Measurements from ENCODE around the gene PMAIP1. TPM values are rescaled to one million over a fixed set of nuclear protein-coding genes. Genes with fewer than 3 reads are reported as not detected.
"Not testable (repeated sequence)": the region's sequence is repeated elsewhere in the genome, so short reads cannot be mapped to it uniquely, and the experiment has no call there.

Gene PMAIP1
- polyA plus RNA-seq (2012; ENCODE audit: insufficient read depth, insufficient read length): 23.8 TPM

DNA sequence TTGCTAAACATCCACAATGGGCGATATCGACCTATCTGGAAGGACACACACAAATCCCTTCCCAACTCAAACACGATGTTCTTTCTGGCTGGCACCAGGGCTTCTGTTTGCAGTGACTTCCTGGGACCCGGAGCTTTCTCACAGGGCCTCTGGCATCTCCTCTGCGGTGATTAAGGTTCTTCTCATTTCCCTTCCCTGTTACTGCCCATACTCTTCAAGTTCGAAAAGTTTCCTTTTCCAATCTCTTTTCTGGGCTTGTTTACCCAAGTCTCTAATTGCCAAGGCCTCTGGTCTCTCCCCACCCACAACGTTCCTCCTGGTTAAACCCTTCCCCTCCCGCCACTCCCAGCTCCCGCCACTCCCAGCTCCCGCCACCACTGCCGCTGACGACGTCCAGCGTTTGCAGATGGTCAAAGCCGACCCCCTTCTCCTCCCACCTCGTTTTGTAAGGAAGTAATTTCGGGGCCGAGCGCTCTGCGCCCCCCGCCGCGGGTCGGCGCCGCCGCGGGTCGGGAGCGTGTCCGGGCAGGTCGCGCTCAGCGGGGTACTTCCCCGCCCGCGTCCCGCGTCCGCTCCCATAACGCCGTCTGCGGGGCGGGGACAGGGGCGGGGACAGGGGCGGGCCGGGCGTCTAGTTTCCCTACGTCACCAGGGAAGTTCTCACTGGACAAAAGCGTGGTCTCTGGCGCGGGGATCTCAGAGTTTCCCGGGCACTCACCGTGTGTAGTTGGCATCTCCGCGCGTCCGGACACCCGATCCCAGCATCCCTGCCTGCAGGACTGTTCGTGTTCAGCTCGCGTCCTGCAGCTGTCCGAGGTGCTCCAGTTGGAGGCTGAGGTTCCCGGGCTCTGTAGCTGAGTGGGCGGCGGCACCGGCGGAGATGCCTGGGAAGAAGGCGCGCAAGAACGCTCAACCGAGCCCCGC is at the start of gene PMAIP1:
TSS of gene PMAIP1 (plus strand) at position 699 of the 924 bp plus-strand sequence. CDS start at position 881, 182 bp downstream.
- peak; percentile 64 for DNase-seq (ENCODE audit: low read depth, low spot score)
- peak within 1 kb of the TSS; percentile 67 for H3K4me3 ChIP-seq (ENCODE audit: low read length)

DNA sequence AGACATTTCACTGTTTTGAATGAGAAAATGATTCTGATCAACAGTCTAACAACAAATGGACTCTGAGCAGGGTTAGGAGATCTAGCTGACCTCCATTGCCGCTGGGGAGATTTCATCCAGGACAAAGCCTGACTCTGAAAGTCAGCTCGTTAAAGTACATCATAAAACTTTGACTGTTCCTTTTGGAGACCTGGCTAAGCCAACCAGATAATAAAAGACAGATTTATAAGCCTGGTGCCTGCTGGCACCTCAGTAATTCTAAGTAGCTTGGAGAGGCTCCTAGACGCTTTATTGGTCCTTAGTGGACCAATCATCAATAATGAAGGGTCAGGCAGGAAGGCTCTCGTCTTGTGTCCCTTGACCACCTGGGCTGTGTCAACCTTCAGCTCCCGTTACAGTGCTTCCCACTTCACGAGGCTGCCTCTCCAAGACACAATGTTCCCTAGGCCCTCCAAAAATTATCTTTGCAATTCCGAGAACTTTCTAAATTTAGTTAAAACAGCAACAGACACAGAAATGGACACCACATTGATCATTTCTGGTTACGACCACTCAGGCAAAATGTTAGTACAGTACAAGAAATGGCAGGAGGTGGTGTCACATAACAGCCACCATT is 47.9 kb upstream of the PMAIP1 start:
- H3K4me3 ChIP-seq (ENCODE audit: low read length): no peak overlapping the region
- no peak for DNase-seq (ENCODE audit: low read depth, low spot score)

DNA sequence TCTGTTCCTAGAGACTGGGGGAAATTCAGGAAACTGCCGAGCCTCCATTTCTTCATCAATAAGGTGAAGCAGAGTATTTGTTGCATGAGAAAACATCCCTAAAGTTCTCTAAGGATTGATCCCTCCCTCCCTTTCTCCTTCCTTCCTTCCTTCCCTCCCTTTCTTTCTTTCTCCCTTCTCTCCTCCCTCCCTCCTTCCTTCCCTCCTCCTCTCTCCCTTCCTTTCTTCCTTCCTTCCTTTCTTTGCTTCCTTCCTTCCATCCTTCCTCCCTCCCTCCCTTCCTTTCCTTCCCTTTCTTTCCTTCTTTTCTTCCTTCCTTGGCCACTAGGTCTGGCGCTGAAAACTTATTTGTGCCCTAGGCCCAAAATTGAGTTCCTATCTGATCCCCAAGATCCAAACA is 47.2 kb upstream of the PMAIP1 start:
- DNase-seq (ENCODE audit: low read depth, low spot score): no peak
- no peak overlapping the region for H3K4me3 ChIP-seq (ENCODE audit: low read length)

DNA sequence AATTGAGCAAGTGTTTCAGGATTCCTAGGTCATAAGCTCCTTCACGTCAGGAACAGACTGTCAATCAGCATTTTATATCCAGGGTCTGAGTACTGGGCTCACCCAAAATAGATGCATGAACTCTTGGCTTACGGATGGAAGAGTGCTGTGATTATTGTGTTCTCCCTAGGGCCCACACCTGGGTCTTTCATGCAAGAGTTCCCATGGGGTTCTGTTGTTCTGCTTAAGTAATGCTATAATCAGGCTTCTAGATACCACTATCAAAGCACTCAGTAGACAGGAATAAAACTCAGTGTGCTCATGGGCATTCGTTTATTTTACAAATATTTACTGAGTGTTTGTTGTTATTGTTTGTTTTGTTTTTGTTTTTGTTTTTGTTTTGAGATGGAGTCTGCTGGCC is 46.4 kb upstream of the PMAIP1 start:
- H3K4me3 ChIP-seq (ENCODE audit: low read length): no peak overlapping the region
- DNase-seq (ENCODE audit: low read depth, low spot score): no peak

DNA sequence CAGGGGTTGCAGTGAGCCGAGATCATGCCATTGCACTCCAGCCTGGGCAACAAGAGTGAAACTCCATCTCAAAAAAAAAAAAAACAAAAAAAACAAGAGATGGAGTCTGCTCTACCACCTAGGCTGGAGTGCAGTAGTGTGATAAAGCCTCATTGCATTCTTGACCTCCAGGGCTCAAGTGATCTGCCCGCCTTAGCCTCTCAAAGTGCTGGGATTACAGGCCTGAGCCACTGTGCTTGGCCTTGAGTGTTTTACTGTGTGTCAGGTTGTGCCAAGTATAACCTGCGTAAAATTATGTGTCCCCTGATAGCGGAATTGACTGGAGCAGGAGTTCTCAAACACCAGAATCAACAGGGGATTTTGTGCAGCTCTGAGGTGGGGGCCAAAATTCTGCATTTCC is 45.8 kb upstream of the PMAIP1 start:
- not testable (repeated sequence) for DNase-seq (ENCODE audit: low read depth, low spot score); H3K4me3 ChIP-seq (ENCODE audit: low read length)

DNA sequence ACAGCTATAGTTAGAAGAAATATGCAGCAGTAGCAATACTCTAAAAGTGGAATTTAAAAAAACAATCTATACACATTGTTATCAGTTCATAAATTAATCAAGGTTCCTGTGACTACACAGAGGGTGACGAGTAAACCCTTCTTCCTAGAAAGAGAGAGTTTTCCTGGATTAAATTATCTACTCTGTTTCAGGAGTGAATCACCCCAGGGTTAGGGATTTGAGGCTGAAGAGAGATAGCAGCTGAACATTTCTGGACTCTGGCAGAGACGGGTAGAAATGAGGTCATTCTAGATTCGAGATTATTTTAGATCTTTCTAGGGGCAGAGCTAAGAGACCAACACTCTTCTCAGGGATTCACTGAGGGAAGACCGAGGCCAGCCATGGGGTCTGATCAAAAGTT is 38.8 kb upstream of the PMAIP1 start:
- no peak overlapping the region for H3K4me3 ChIP-seq (ENCODE audit: low read length)
- DNase-seq (ENCODE audit: low read depth, low spot score): no peak

DNA sequence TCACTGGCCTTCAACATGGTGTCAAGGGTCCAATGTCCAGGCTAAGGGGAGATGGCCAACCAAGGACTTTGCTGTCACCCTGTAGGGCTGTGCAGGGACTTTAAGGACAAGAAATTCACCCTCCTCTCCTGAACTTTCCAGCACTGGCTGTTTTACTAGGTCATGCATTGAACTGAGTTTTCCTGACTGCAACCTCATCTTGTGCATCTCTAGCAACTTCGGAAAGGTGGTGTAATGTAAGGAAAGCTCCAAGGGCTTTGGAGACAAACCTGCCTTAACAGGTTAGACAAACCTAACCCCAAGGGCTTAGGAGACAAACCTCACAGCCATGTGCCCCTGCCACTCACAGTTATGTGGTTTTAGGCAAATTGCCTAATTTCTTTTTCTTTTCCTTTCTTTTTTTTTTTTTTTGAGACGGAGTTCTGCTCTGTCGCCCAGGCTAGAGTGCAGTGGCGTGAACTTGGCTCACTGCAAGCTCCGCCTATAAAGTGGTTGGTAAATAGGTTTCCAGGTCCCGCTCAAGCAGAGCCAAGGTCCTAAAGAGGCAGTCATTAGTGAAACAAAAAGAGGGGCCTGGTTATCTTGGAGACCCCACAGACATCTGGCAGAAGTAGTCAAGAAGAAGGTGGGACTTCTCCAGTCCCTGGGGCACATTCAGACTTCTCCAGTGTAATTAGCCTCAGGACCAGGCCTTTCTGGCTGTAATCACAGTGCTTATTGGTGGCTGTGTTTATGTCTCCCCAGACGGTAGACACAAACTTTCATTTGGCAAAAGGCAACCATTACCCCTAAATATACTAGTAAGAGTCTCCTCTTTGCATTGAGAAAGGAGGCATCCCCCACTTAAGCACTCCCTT is 37.6 kb upstream of the PMAIP1 start:
- H3K4me3 ChIP-seq (ENCODE audit: low read length): no peak overlapping the region
- DNase-seq (ENCODE audit: low read depth, low spot score): peak; percentile 21

DNA sequence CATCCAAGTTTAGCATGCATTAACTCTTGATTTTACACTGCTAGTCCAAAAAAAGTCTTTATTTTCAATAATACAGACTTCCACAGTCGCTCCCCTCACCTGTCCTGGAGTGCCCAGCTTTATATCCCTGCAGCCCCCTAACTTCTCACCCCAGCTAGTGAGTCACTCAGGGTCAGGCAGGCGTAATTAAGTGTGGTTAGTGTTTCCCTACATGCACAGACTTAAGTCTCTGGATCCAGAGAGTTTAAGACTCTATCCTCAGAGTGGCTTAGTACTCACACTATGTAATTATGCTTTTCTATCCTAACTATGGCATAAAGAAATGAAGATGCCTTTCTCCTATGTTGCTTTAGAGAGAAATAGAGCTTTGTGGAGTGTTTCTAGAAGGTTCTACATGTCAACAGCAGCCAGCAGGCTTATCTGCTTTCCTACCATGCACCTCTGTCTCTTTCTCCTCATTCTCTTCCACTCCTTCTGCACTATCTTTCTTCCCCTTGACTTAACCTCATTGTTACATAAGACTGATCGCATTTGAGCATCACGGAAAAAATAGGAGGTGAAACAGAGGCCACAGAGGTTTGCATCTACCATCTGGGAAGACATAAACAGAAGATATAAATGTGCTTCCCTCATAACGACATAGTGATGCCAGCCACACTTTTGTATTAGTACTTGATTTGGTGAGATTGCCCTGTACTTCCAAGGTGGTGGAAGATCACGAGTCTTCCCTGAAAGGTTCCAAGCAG is 34.4 kb upstream of the PMAIP1 start:
- DNase-seq (ENCODE audit: low read depth, low spot score): no peak

DNA sequence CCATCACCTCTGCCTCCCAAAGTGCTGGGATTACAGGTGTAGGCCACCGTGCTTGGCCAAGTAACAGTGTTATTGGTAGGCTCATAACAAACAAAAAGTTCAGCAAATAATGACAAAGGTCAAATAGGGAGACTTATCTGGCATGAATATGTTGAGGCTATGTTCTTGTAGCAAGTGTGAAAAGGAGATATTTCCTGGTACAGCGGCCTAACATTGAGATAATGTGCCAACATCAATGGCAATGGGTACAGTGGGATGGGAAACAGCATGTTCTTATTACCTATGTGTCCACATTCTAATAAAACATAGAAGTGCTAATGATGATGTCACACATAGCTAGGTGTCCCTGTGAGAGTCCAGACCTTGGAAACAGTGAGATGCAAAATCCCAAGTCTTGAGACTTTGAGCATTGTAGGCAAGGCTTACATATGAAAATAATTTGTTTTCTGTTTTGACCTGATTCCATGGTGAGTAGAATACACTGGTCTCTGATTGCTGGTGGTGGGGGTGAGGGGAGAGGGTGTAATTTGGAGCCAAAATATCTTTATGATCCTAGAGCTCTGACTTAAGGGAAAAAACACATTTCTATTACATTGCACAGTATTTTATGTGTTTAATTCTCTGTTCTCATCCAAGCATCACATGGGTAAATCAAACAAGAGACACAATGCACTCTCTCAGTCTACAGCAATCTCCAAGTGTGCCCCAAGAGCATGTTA is 33.1 kb upstream of the PMAIP1 start:
- no peak for DNase-seq (ENCODE audit: low read depth, low spot score)
- no peak overlapping the region for H3K4me3 ChIP-seq (ENCODE audit: low read length)

More for the DNA sequence above, 34.4 kb upstream of the PMAIP1 start:
- no peak overlapping the region for H3K4me3 ChIP-seq (ENCODE audit: low read length)

DNA sequence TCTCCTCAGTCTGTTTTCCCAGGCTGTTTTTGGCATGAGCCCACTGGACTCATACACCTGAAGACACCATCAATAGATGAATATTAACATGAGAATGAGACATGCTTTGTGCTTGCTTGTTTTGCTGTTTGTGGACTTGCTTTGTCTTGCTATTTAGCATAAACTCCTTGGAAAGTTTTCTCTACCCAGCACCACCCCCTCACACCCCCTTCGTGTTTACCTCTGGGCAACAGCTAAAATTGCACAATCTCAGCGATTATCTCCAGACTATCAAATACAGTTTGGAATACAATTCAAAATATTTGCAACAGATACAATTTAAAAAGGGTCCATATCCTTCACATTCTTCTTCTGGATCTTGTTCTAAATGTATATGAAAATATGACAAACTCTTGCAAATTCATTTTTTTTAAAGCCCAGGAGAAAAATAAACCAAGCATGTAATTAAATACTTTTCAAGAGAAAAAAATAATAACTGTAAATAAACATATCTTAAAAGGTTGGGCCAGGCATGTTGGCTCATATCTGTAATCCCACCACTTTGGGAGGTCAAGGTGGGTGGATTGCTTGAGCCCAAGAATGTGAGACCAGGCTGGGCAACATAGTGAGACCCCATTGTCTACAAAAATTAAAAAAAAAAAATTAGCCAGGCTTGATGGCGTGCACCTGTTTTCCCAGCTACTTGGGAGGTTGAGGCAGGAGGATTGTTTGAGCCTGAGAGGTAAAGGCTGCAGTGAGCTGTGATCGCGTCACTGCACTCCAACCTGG is 32.3 kb upstream of the PMAIP1 start:
- no peak for DNase-seq (ENCODE audit: low read depth, low spot score)
- no peak overlapping the region for H3K4me3 ChIP-seq (ENCODE audit: low read length)

DNA sequence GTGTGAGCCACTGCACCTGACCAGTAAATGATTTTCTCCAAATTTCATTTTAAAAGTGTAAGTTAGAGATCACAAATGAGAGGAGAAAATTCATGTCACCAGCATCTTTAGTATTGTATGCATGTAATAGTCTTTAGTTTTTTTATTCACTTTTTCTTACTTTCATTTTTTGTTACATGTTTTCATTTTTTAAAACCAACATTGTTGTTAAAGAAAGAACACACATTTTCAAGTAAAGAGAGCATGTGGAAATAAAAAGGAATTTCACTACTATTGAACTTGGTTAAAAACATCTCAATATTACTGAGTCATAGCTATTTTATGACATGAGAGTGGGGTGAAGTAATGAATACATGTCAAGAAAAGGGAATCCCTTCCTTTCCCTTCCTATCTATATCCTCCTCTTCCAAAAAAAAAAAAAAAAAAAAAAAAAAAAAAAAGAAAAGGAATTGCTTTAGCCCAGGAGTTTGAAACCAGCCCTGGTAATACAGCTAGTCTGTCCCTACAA is 29.1 kb upstream of the PMAIP1 start:
- DNase-seq (ENCODE audit: low read depth, low spot score): no peak
- no peak overlapping the region for H3K4me3 ChIP-seq (ENCODE audit: low read length)

DNA sequence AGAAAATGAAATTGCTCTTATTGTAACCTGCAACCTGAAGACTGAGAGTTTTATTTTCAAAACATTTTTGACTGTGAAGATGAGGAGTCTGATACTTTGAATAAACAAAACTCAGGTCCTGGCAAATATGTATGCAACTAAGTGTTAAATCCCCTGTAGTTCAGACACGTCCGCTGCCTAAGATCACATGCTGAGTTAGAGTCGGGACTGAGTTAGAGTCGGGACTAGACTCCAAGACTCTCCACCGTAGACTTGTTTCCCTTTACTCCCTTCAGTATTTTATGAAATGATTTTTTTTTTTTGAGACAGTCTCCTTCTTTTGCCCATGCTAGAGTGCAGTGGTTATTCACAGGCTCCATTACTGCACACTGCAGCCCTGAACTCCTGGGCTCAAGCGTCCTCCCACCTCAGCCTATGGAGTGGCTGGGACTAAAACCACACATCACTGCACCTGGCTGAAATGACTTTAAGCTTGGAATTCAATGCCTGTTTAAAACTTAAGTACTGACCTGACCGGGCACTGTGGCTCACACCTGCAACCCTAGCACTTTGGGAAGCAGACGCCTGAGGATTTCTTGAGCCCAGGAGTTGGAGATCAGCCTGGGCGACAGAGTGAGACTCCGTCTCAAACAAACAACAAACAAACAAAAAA is 28.0 kb upstream of the PMAIP1 start:
- no peak overlapping the region for H3K4me3 ChIP-seq (ENCODE audit: low read length)
- no peak for DNase-seq (ENCODE audit: low read depth, low spot score)

DNA sequence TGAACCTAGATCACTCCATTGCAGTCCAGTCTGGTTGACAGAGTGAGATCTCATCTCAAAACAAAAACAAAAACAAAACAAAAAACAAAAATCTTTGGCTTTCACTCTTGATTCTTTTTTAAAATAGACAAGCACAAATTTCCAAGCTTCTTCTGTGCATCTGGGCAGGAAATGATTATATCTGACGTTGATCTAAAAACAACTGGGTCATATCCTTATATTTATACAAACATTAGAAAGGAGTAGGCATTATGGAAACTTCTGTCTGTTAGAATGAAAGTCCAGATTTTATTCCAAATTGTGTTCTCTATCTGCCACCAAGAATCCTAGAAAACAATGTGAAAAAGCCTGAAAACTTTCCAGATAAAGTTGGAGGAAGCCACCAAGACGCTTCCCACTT is 26.2 kb upstream of the PMAIP1 start:
- no peak overlapping the region for H3K4me3 ChIP-seq (ENCODE audit: low read length)
- no peak for DNase-seq (ENCODE audit: low read depth, low spot score)

DNA sequence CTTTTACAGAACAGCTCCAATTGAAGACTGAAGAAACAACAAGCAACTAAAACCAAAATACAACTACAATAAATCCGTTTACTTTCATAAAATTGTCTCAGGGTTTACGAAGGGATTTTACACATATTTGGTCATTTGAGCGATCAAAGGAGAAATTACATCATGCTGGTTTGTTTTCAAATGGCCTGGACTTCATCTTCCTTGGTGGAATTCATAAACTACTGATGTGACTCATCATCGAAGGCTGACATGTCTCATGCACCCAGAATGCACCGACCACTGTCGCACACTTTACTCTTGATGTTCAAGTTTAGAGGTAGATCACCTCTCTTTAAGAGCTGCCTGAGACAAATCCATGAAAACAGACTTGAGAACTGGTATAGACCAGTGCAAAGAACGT is 25.6 kb upstream of the PMAIP1 start:
- no peak for DNase-seq (ENCODE audit: low read depth, low spot score)
- H3K4me3 ChIP-seq (ENCODE audit: low read length): no peak overlapping the region

DNA sequence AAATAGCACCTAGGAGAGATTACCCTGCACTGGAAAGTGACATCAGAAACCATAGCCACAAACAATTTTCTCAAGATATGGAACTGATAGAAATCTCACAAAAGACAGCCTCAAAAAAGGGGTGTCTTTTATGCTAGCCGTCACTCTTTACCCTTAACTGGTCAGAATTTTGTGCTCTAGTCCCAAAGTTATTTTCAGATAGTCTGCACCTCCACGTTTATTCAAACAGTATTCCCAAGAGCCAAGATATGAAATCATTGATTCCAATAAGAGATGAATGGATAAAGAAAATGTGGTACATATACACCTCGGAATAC is 23.5 kb upstream of the PMAIP1 start:
- no peak for DNase-seq (ENCODE audit: low read depth, low spot score)
- H3K4me3 ChIP-seq (ENCODE audit: low read length): no peak overlapping the region

DNA sequence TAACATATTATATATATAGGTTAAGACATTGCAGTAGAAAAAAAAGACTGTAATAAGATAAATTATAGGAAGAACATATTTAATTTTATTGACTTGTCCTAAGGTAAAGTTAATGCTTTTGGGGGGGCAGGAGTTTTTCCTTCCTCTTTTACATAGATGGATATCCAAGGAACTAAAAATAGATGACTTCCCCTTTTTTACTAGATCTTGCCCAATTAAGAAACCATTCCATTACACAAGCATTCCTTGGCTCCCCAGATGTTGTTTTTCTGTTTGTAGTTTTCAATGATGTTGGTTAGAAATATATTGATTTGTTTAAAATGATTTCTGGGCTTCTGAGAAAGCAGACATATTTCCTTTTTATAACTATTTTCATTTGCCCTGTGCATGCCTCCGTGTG is 22.4 kb upstream of the PMAIP1 start:
- H3K4me3 ChIP-seq (ENCODE audit: low read length): no peak overlapping the region
- no peak for DNase-seq (ENCODE audit: low read depth, low spot score)

DNA sequence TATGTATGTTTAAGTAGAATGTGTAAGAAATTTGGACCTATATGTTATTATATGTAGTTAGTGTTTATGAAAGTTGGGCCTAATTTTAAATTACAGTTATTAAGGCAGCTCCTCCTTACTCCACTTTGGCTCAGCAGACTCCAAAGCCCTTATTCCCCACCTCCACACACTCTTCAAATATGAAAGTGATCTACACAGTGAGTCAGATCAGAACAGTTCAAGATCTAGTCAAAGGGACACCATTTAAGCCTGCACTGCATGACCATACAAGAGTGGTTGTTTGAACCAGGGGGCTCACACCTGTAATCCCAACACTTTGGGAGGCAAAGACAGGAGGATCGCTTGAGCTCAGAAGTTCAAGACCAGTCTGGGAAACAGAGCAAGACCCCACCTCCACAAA is 21.2 kb upstream of the PMAIP1 start:
- DNase-seq (ENCODE audit: low read depth, low spot score): no peak

More for the DNA sequence above, 21.2 kb upstream of the PMAIP1 start:
- H3K4me3 ChIP-seq (ENCODE audit: low read length): no peak overlapping the region

Measured in Jurkat, Clone E6-1 (cell line).